AG20443 (cell line): ENCODE data around the gene SUCLG2.

Experiments used
- DNase-seq: peaks from one replicate; pipeline ENCODE4 v3.0.0; 2012; ENCODE audit warnings: low spot score, mixed read lengths

SUCLG2 gene

GRCh38 chr3:67649681-67650080 is 4.7 kb downstream of the SUCLG2 start:
- DNase-seq, result no peak

DNA sequence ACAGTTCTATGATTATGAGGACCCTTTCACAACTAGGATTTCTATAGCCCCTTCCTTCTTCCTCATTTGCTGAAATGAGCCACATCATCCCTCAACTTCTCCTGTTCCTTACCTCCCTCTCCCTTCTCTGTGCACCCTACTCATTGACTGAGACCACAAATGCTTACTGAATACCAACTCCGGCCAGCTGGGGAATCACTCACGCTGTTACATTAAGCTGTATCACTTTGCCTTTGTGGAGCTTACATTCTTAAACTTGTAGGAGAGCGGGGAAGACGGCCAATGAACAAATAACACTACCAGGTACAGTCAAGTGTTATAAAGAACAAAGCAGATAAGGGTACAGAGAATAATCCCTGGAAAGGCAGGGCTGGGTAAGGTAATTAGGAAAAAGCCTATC is 5.7 kb downstream of the SUCLG2 start:
- DNase-seq, result no peak

DNA sequence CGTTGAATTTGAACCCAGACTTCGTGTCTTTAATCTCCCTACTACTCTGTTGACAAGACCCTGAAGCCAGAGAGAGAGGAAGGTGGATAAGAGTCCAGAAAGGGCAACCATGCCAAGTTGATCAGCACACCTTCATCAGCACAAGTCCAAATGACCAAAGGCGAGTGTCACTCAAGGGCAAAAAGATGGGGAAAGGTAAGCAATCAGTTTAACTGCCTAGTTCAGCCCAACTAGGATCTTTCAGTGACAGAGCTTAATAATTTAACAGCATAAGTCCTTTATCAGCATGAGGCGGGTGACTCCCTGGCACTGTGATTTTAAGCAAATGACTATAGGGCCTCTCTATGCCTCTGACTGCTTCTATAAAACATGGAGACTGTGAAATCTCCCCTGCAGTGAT is 6.2 kb downstream of the SUCLG2 start:
- DNase-seq, result no peak

GRCh38 chr3:67647390-67647878 is 7.0 kb downstream of the SUCLG2 start:
- peak; percentile 87 for DNase-seq

GRCh38 chr3:67646586-67647234 is 7.7 kb downstream of the SUCLG2 start:
- no peak for DNase-seq

- no peak for DNase-seq
These were observed 9.6 kb downstream of the SUCLG2 start for GRCh38 chr3:67644827-67645226.

GRCh38 chr3:67642734-67643133 is 11.7 kb downstream of the SUCLG2 start:
- DNase-seq, result no peak

DNA sequence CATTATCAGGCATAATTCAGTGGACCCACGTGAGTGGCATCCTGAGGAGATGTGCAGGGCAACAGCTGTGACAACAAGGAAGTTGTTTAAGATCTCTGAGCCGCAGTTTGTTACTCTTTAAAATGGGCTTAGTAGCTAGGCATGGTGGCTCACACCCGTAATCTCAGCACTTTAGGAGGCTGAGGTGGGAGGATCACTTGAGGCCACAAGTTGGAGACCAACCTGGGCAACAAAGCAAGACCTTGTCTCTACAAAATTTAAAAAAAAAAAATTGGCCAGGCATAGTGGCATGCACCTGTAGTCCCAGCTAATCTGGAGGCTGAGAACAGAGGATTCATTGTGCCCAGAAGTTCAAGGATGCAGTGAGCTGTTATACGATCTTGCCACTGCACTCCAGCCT is 12.2 kb downstream of the SUCLG2 start:
- DNase-seq, result no peak

GRCh38 chr3:67641451-67641850 is 13.0 kb downstream of the SUCLG2 start:
- DNase-seq, result no peak

- DNase-seq, result no peak
These were observed 14.3 kb downstream of the SUCLG2 start for GRCh38 chr3:67640023-67640660.

DNA sequence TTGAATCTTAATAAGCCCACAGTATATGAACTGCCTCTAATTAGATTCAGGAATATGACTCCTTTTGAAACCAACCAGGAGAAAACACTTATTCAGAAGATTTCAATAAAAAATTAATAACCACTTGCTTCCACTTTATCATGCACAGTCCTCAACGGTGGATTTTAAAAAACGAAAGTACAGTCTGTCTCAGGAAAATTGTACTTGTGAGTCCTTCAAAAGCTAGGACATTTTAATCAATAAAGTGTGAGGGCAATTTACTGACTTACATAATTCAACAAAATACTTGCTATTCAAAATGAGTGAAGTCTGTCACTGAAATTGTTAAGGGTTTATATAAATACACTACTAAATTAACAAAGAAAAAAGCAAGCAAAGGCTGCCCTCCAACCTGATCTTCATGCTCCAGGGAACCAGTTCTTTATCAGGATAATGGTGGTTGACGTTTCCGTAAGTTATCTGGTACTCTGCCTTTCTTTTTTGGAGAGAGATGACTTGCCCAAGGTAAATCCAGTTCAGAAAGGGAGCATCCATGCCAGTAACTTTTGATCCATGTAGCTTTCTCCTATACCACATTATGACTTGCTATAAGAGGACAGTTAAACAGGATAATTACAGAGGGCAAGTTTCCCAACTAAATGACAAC is 17.0 kb downstream of the SUCLG2 start:
- no peak for DNase-seq

DNA sequence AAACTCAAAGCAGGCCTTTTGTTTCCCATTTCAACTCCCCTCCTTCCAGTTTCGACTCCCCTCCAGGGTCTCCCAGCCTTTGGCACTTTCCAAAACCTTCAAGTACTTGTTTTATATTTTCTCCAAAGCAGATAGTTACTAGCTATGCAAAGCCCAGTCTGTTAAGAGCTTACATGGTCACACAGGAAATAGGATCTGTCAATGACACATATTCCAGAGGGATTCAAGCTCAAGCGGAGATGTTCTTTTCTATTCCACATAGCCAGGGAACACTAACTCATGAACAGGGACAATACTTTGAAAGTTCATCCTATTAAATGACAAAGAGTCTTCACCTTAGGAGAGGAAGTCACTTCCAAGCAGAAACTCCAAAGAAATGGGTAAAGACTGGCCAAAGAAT is 18.6 kb downstream of the SUCLG2 start:
- peak; percentile 8 for DNase-seq

GRCh38 chr3:67635257-67635656 is 19.2 kb downstream of the SUCLG2 start:
- DNase-seq, result peak; percentile 65

DNA sequence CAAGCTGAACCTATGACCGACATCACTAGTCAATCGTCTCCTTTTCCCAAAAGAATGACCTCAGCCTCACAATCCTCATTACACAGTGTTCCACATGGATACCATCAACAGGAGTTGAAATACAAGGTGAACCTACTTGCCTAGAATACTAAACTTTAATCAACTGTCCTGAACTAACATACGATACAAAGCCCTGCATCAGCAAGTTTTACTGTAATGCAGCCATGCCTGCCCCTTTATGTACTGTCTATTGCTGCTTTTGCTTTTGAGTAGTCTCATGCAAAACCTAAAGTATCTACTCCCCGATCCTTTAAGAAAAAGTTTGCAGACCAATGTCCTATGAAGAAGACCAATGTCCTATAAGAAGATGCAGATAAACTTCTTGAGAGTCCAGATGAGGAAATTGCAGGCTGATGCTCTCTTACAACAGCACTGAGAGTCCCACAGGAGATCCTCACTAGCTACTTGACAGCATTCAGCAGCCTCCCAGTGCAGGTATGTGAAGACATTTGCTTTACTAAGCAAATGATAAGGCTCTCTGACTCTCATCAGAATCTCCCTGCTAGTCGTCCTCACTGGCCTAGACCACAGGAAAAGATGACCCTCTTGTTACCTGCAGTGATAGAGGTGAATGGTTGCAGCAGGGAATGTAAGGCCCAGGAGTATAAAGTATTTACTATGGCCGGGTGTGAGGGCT is 23.6 kb downstream of the SUCLG2 start:
- no peak for DNase-seq

DNA sequence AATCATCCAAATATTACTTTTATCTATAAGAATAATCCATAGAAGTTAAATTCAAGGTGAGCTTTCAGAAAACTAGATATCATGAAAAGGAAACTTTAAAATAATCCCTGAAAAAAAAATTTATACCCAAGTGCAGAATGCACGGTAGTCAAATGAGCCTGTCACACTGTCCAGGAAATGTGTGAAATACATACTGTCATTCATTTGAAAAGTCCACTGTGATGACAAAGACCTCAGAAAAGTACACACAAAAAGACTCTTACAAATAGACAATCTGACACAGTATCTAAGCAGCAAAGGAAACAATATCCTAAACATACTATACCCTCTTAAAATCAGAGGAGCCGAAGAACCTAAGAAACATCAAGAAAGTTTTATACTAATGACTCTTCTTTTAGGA is 29.7 kb downstream of the SUCLG2 start:
- no peak for DNase-seq

DNA sequence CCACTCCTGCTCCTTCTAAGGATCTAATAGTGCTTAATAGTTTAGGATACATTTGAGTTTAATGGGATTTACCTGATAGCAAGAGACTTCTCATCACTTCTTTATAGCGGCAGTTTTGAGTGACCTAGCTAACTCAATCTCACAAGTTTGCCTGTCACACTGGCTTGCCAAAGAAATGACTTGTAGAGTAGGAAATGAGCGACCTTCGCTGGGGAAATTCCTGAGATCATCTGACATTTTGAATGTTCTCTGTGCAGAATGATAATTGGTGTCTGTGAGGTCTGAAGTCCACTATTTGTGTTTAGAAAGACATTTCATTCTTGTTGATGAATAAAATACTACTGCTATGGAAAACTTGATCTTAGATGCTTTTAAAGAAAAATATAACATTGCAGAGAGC is 30.3 kb downstream of the SUCLG2 start:
- DNase-seq, result no peak

- no peak for DNase-seq
These were observed 31.8 kb downstream of the SUCLG2 start for GRCh38 chr3:67622652-67623051.

- no peak for DNase-seq
These were observed 33.5 kb downstream of the SUCLG2 start for GRCh38 chr3:67620869-67621268.

- no peak for DNase-seq
These were observed 34.4 kb downstream of the SUCLG2 start for GRCh38 chr3:67619991-67620390.

DNA sequence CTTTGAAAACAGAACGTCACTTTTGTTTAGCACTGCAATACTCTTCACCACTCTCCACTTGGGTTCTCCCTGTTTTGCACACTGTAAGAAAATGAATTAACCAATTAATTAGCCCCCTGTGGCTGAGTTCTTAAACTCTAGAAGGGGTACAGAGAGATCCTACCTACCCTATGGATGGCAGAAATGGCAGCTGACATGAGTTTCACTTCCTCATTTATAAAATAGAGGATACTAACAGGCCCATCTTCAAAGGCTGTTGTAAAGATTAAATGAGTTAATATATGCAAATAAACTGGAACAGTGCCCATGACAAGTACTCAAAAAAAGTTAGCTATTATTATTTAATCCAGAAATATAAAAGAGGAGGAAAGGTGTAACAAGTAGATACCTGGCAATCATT is 36.9 kb downstream of the SUCLG2 start:
- no peak for DNase-seq

- no peak for DNase-seq
These were observed 38.4 kb downstream of the SUCLG2 start for GRCh38 chr3:67616046-67616445.

GRCh38 chr3:67614195-67614594 is 40.2 kb downstream of the SUCLG2 start:
- DNase-seq, result no peak

GRCh38 chr3:67610458-67610857 is 44.0 kb downstream of the SUCLG2 start:
- no peak for DNase-seq
